Right hindlimb (tissue), 1 donor: Measurements from ENCODE around the gene ANKRD50.
A peak's percentile ranks its signal among the peaks of the same experiment; 100 is the strongest.

Experiments
- DNase-seq: peaks from one replicate; pipeline ENCODE4 v3.0.0-alpha.2; 2018

The ANKRD50 gene

DNA sequence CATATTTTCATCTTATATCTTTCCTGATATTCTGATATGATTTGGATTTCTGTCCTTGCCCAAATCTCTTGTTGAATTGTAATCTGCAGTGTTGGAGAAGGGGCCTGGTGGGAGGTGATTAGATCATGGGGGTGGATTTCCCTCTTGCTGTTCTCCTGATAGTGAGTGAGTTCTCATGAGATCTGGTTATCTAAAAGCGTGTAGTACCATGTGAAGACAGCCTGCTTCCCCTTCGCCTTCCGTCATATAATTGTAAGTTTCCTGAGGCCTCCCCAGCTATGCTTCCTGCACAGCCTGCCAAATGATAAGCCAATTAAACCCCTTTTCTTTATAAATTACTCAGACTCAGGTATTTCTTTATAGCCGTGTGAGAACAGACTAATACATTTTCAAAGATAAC, 77.2 kb downstream of the ANKRD50 start:
- DNase-seq, result no peak

GRCh38 chr4:124633285-124633941, 79.1 kb downstream of the ANKRD50 start:
- no peak for DNase-seq

- no peak for DNase-seq
These were observed 80.1 kb downstream of the ANKRD50 start for GRCh38 chr4:124632439-124632838.

DNA sequence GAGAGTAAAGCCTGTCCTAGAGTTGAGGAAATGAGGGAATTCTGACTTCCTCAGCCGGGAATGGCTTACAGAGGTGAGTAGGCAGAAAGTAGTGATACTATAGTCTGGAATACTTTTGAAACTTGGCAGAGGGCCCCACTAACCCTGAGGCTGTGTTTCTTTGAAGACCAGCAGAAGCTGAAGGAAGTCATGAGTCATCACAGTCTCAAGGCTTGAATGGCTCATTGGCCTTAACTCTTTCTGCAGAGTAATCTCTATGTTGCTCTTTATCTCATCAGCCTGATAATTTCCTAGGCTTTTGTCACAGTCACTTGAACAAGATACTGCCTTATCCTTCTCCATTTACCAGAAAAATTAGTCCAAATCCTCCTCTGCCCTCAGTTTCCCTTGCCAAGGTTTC, 80.8 kb downstream of the ANKRD50 start:
- DNase-seq, result peak; percentile 50

DNA sequence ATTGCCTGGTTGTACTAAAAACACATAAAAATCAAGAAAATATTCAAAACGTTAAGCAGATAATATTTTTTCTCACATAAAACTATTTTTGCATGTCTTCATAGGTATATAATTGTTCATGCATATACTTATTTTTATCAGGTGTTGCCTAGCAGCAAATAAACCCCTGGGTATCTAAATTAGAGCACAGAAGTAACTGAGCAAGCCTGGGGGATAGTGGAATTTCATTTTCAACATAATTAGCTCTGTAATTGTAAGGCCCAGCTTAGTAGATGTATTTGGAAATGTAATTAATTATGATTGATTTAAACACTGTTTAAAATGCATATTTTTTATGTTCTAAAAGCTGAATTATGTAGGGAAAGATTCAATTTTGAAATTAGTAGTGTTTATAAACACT, 82.9 kb downstream of the ANKRD50 start:
- DNase-seq, result no peak
